ENCODE data around the gene CISTR.

The CISTR gene

GRCh38 chr12:53789570-53789969 is 37.8 kb upstream of the CISTR start:
- Mint-ChIP-seq H3K27me3 (ENCODE audit: low read depth, poor library complexity) (peaks cover 57% of the 10 kb centered on the region), H3K4me1 (no peaks in the 10 kb centered on the region), H3K36me3 (ENCODE audit: low read depth) (no peaks in the 10 kb centered on the region), H3K27ac (no peak overlapping the region), H3K9me3 (no peaks in the 10 kb centered on the region), H3K4me3 (no peak overlapping the region)
- DNase-seq = no peak
- TF ChIP-seq CTCF (IDR thresholded peaks at IDR 0.05) = no peak

GRCh38 chr12:53788892-53789291 is 37.1 kb upstream of the CISTR start:
- no peaks in the 10 kb centered on the region for H3K36me3 Mint-ChIP-seq (ENCODE audit: low read depth)
- peaks cover 61% of the 10 kb centered on the region for H3K27me3 Mint-ChIP-seq (ENCODE audit: low read depth, poor library complexity)
- no peaks in the 10 kb centered on the region for H3K4me1 Mint-ChIP-seq
- no peak for TF ChIP-seq CTCF (IDR thresholded peaks at IDR 0.05)
- H3K27ac Mint-ChIP-seq = no peak overlapping the region
- H3K9me3 Mint-ChIP-seq = no peaks in the 10 kb centered on the region
- no peak overlapping the region for H3K4me3 Mint-ChIP-seq
- no peak for DNase-seq

- Mint-ChIP-seq H3K36me3 (ENCODE audit: low read depth) (no peaks in the 10 kb centered on the region), H3K27me3 (ENCODE audit: low read depth, poor library complexity) (peaks cover 85% of the 10 kb centered on the region)
Measured at GRCh38 chr12:53786411-53786810, 34.6 kb upstream of the CISTR start.

GRCh38 chr12:53785161-53785560 is 33.4 kb upstream of the CISTR start:
- H3K27ac Mint-ChIP-seq = no peak overlapping the region
- no peaks in the 10 kb centered on the region for H3K36me3 Mint-ChIP-seq (ENCODE audit: low read depth)
- peaks cover 89% of the 10 kb centered on the region for H3K27me3 Mint-ChIP-seq (ENCODE audit: low read depth, poor library complexity)
- no peak for TF ChIP-seq CTCF (IDR thresholded peaks at IDR 0.05)
- no peak overlapping the region for H3K4me3 Mint-ChIP-seq
- no peak for DNase-seq
- no peaks in the 10 kb centered on the region for H3K4me1 Mint-ChIP-seq
- H3K9me3 Mint-ChIP-seq = no peaks in the 10 kb centered on the region

More at GRCh38 chr12:53786411-53786810, 34.6 kb upstream of the CISTR start:
- H3K4me3 Mint-ChIP-seq = no peak overlapping the region
- no peak for TF ChIP-seq CTCF (IDR thresholded peaks at IDR 0.05)
- DNase-seq = no peak
- H3K27ac Mint-ChIP-seq = no peak overlapping the region
- no peaks in the 10 kb centered on the region for H3K4me1 Mint-ChIP-seq
- H3K9me3 Mint-ChIP-seq = no peaks in the 10 kb centered on the region

- Mint-ChIP-seq H3K4me3 (no peak overlapping the region), H3K27ac (no peak overlapping the region), H3K36me3 (ENCODE audit: low read depth) (no peaks in the 10 kb centered on the region), H3K4me1 (no peaks in the 10 kb centered on the region), H3K9me3 (no peaks in the 10 kb centered on the region), H3K27me3 (ENCODE audit: low read depth, poor library complexity) (peaks cover 86% of the 10 kb centered on the region)
- no peak for TF ChIP-seq CTCF (IDR thresholded peaks at IDR 0.05)
- no peak for DNase-seq
Measured at GRCh38 chr12:53782093-53782703, 30.4 kb upstream of the CISTR start.

GRCh38 chr12:53781228-53781801 is 29.5 kb upstream of the CISTR start:
- Mint-ChIP-seq H3K27ac (no peak overlapping the region), H3K4me3 (no peak overlapping the region), H3K36me3 (ENCODE audit: low read depth) (no peaks in the 10 kb centered on the region), H3K9me3 (no peaks in the 10 kb centered on the region), H3K4me1 (no peaks in the 10 kb centered on the region), H3K27me3 (ENCODE audit: low read depth, poor library complexity) (peaks cover 86% of the 10 kb centered on the region)
- DNase-seq = no peak
- TF ChIP-seq CTCF (IDR thresholded peaks at IDR 0.05) = no peak

Data from nephron progenitor cell (in vitro differentiated cells).